SK-N-SH (cell line): Measurements from ENCODE around the gene BTG2.

Experiments used
- CTCF ChIP-seq: fragments of 200-600 bp; sonication (generic); IDR thresholded peaks from 2 replicates; pipeline ENCODE4 v1.6.1; 2017; ENCODE audit warnings: antibody characterized with exemption, mild to moderate bottlenecking, moderate library complexity
- EP300 ChIP-seq, 2 experiments: IDR thresholded peaks; 2 replicates each; pipeline versions ENCODE4 v1.4.0 to v1.6.1; 2012; ENCODE audit warnings: borderline replicate concordance in 1 of 2, low read depth in 1 of 2, low read length in 1 of 2
- NFIC ChIP-seq: IDR thresholded peaks from 2 replicates; pipeline ENCODE4 v1.4.0; 2012; ENCODE audit warnings: borderline replicate concordance
- POLR2AphosphoS5 ChIP-seq: IDR thresholded peaks from 2 replicates; pipeline ENCODE4 v1.6.1; 2012; ENCODE audit warnings: low read depth, low read length
- RAD21 ChIP-seq: IDR thresholded peaks from 2 replicates; pipeline ENCODE4 v1.6.1; 2012; ENCODE audit warnings: mild to moderate bottlenecking, low read length
- RCOR1 ChIP-seq: fragments of 150-350 bp; IDR thresholded peaks from 2 replicates; pipeline ENCODE4 v1.6.1; 2017; ENCODE audit warnings: antibody characterized with exemption, low read length
- RFX5 ChIP-seq: IDR thresholded peaks from 2 replicates; pipeline ENCODE4 v1.6.1; 2012; ENCODE audit warnings: mild to moderate bottlenecking, improper control_type of control experiment, low read length
- RXRA ChIP-seq: IDR thresholded peaks from 2 replicates; pipeline ENCODE4 v1.4.0; 2012; ENCODE audit warnings: low read depth, mild to moderate bottlenecking, borderline replicate concordance
- SIN3A ChIP-seq: IDR thresholded peaks from 2 replicates; pipeline ENCODE4 v1.6.1; 2012; ENCODE audit warnings: low read depth, mild to moderate bottlenecking, low read length, moderate library complexity, borderline replicate concordance
- SMC3 ChIP-seq: IDR thresholded peaks from 2 replicates; pipeline ENCODE4 v1.6.1; 2012; ENCODE audit warnings: low read depth, low read length, improper control_type of control experiment
- TCF12 ChIP-seq: IDR thresholded peaks from 2 replicates; pipeline ENCODE4 v1.4.0; 2012
- USF1 ChIP-seq: IDR thresholded peaks from 2 replicates; pipeline ENCODE4 v1.4.0; 2012; ENCODE audit warnings: low read depth, borderline replicate concordance
- YY1 ChIP-seq: IDR thresholded peaks from 2 replicates; pipeline ENCODE4 v1.4.0; 2012; ENCODE audit warnings: low read depth, mild to moderate bottlenecking

GRCh38 chr1:203321273-203322052 lies 16.1 kb downstream of the BTG2 start:
- no peak for TF ChIP-seq USF1
- no peak for TF ChIP-seq POLR2AphosphoS5
- TF ChIP-seq RFX5: no peak
- TF ChIP-seq CTCF: no peak
- TF ChIP-seq RCOR1: no peak
- TF ChIP-seq TCF12: no peak
- TF ChIP-seq RAD21: no peak
- TF ChIP-seq NFIC: no peak
- no peak for TF ChIP-seq RXRA
- no peak for TF ChIP-seq SMC3
- no peak for TF ChIP-seq EP300 (IDR thresholded peaks at IDR 0.05; ENCODE audit: borderline replicate concordance in 1 of 2, low read depth in 1 of 2, low read length in 1 of 2)
- no peak for TF ChIP-seq YY1
- TF ChIP-seq SIN3A: no peak
